BJ (cell line): ENCODE data around the gene DNAI7. TPM values are rescaled to one million over a fixed set of nuclear protein-coding genes. Genes with fewer than 3 reads are reported as not detected.

Source experiments
- CTCF ChIA-PET: fragments of 350-600 bp; formaldehyde crosslinking; extraction: SDS; loops from one replicate; lab custom pipeline; 2021; ENCODE audit warnings: antibody characterized with exemption, inconsistent platforms; lab: Yijun Ruan, JAX
- POLR2A ChIA-PET: fragments of 300-600 bp; sonication (Branson Sonifier 250); formaldehyde crosslinking; extraction: SDS; loops from one replicate; lab custom pipeline; 2021; ENCODE audit warnings: antibody characterized with exemption; lab: Charles Lee
- DNase-seq: peaks from one replicate; pipeline ENCODE4 v3.0.0-alpha.2; 2011; ENCODE audit warnings: low read depth
- H3K27me3 ChIP-seq: 2 replicates; pipeline ENCODE4 v1.6.0; 2011; ENCODE audit warnings: low read length; ENCODE audit not compliant: control insufficient read depth, insufficient read depth
- H3K36me3 ChIP-seq: 2 replicates; pipeline ENCODE4 v1.5.1; 2011; ENCODE audit warnings: low read length; ENCODE audit not compliant: control insufficient read depth, insufficient read depth
- H3K4me3 ChIP-seq: 2 replicates; pipeline ENCODE4 v1.5.1; 2011; ENCODE audit warnings: low read depth, mild to moderate bottlenecking, control low read depth, low read length
- CTCF ChIP-seq: IDR thresholded peaks from 2 replicates; pipeline ENCODE4 v1.5.1; 2011; ENCODE audit warnings: low read depth, mild to moderate bottlenecking, control low read depth, inconsistent platforms, low read length, moderate library complexity; ENCODE audit not compliant: insufficient read depth
- polyA plus RNA-seq: library from polyadenylated mRNA; depleted of rRNA; stranded (reverse); fragments of >200 nt; gene quantifications from 2 replicates; pipeline ENCODE4 v1.2.3, GENCODE V29; 2011

Gene DNAI7
- polyA plus RNA-seq, 1 experiment: 0.11 TPM

GRCh38 chr12:25131270-25131669 is 63.7 kb downstream of the DNAI7 start:
- Histone ChIP-seq H3K27me3 (peaks cover 2% of the 10 kb centered on the region; the same call in 1 of the 2 replicates), H3K36me3 (no peaks in the 10 kb centered on the region), H3K4me3 (no peak overlapping the region)
- no peak for DNase-seq
- POLR2A ChIA-PET: no interaction called here
- no peak for TF ChIP-seq CTCF
- CTCF ChIA-PET: interaction anchor here (1.0 to 2.6 kb wide), 2 partner anchors 140 to 1927 kb away, joined by 4 to 10 read pairs; no protein-coding TSS in a partner anchor

GRCh38 chr12:25130741-25131188 is 64.2 kb downstream of the DNAI7 start:
- H3K36me3 ChIP-seq: no peaks in the 10 kb centered on the region
- TF ChIP-seq CTCF: peak; percentile 54
- peak; percentile 4 for DNase-seq
- ChIA-PET CTCF (interaction anchor here (1.0 to 2.6 kb wide), 4 partner anchors 139 to 1926 kb away, joined by 3 to 10 read pairs (median 4); no protein-coding TSS in a partner anchor), POLR2A (no interaction called here)
- H3K4me3 ChIP-seq: no peak overlapping the region
- H3K27me3 ChIP-seq: peaks cover 2% of the 10 kb centered on the region; the same call in 1 of the 2 replicates

DNA sequence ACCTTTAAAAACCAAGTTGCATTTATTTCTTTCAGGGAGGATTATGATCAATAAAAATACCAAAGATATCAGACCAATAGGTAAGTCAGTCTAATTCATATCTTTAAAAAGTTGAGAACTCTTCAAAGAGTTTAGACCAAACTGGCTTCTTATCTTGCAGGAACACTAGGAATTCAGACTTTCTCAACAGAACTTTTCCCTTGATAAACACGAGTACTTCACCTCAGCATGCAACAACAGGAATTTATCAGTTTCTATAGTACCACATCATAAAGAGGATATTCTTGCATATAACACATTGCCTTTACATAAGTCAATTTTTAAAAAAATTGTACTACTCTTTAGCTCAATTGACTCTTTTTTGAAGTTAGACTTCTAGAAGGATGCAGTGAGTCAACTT is 68.2 kb downstream of the DNAI7 start:
- CTCF ChIA-PET: interaction anchor here (1.7 kb wide), 1 partner anchor 1923 kb away, joined by 5 read pairs; no protein-coding TSS in a partner anchor
- POLR2A ChIA-PET: no interaction called here
- no peak for TF ChIP-seq CTCF
- H3K36me3 ChIP-seq: no peaks in the 10 kb centered on the region
- H3K4me3 ChIP-seq: no peak overlapping the region
- DNase-seq: no peak
- H3K27me3 ChIP-seq: peaks cover 2% of the 10 kb centered on the region; the same call in 1 of the 2 replicates

DNA sequence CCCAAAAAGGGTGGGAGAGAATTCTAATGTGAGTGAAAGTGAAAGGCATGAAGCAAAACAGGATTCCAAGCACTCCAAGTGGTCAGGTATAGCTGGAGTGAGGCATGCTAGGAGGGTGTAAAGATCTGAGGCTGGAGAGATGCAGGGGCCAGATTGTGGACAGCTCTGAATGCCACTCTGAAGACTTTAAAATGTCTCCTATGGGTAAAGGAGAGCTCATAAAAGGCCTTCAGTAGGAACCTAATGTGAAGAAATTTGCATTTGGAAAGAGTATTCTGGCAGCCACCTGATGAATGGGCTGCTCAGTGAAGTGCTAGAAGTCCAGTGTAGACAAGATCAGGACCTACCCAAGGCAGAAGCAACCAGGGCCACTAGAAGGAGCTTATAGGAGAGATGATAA is 68.9 kb downstream of the DNAI7 start:
- DNase-seq: no peak
- H3K36me3 ChIP-seq: no peaks in the 10 kb centered on the region
- no peak overlapping the region for H3K4me3 ChIP-seq
- no peaks in the 10 kb centered on the region for H3K27me3 ChIP-seq
- POLR2A ChIA-PET: interaction anchor here (0.6 kb wide), 1 partner anchor 322 kb away, joined by 3 read pairs; no protein-coding TSS in a partner anchor
- no peak for TF ChIP-seq CTCF
- CTCF ChIA-PET: no interaction called here

GRCh38 chr12:25124493-25124892 is 70.5 kb downstream of the DNAI7 start:
- Histone ChIP-seq H3K4me3 (no peak overlapping the region), H3K27me3 (no peaks in the 10 kb centered on the region), H3K36me3 (no peaks in the 10 kb centered on the region)
- no peak for DNase-seq
- no peak for TF ChIP-seq CTCF
- ChIA-PET CTCF (interaction anchor here (0.6 kb wide), 1 partner anchor 282 kb away, joined by 3 read pairs; no protein-coding TSS in a partner anchor), POLR2A (no interaction called here)
